Endodermal cell (in vitro differentiated cells): ENCODE results near the gene TRAF3. TPM values are rescaled to one million over a fixed set of nuclear protein-coding genes. Genes with fewer than 3 reads are reported as not detected.
A peak's percentile ranks its signal among the peaks of the same experiment; 100 is the strongest.

Experiments
- DNase-seq: peaks from one replicate; pipeline ENCODE4 v3.0.0-alpha.2; 2017
- H3K27ac ChIP-seq: 2 replicates; pipeline ENCODE4 v1.5.1; 2013; ENCODE audit warnings: mild to moderate bottlenecking, low read depth, low read length, moderate library complexity
- H3K27me3 ChIP-seq: 2 replicates; pipeline ENCODE4 v1.6.1; 2013; ENCODE audit warnings: mild to moderate bottlenecking, low read length, moderate library complexity; ENCODE audit not compliant: insufficient read depth, control insufficient read depth, poor library complexity, severe bottlenecking
- H3K36me3 ChIP-seq: 2 replicates; pipeline ENCODE4 v1.7.0; 2013; ENCODE audit warnings: mild to moderate bottlenecking, low read length, moderate library complexity; ENCODE audit not compliant: control insufficient read depth, insufficient read depth
- H3K4me1 ChIP-seq: one replicate; pipeline ENCODE4 v1.7.0; 2013; ENCODE audit warnings: low read length; ENCODE audit not compliant: control insufficient read depth, insufficient read depth
- H3K4me3 ChIP-seq: 2 replicates; pipeline ENCODE4 v1.5.1; 2013; ENCODE audit warnings: mild to moderate bottlenecking, low read length, moderate library complexity
- H3K9ac ChIP-seq: 2 replicates; pipeline ENCODE4 v1.6.1; 2013; ENCODE audit warnings: mild to moderate bottlenecking, low read length, moderate library complexity; ENCODE audit not compliant: poor library complexity, severe bottlenecking; ENCODE audit errors: extremely low read depth
- H3K9me3 ChIP-seq: 2 replicates; pipeline ENCODE4 v1.6.1; 2013; ENCODE audit warnings: mild to moderate bottlenecking, low read length, moderate library complexity; ENCODE audit not compliant: control insufficient read depth
- H3K27ac Mint-ChIP-seq: 2 replicates; pipeline ENCODE4 v1.8.0; 2020; ENCODE audit warnings: mixed read lengths
- H3K27me3 Mint-ChIP-seq: 2 replicates; pipeline ENCODE4 v1.8.0; 2021; ENCODE audit warnings: mild to moderate bottlenecking, mixed read lengths; ENCODE audit not compliant: insufficient read depth
- H3K36me3 Mint-ChIP-seq: 2 replicates; pipeline ENCODE4 v1.8.0; 2020; ENCODE audit warnings: low read depth, mixed read lengths
- H3K4me1 Mint-ChIP-seq: 2 replicates; pipeline ENCODE4 v1.8.0; 2020; ENCODE audit warnings: mixed read lengths
- H3K4me3 Mint-ChIP-seq: 2 replicates; pipeline ENCODE4 v1.8.0; 2020; ENCODE audit warnings: mild to moderate bottlenecking, moderate library complexity, mixed read lengths
- H3K9me3 Mint-ChIP-seq: 2 replicates; pipeline ENCODE4 v1.8.0; 2020; ENCODE audit warnings: mild to moderate bottlenecking, mixed read lengths
- CTCF ChIP-seq: fragments of 200-600 bp; sonication (generic); conservative IDR thresholded peaks from 2 replicates; pipeline ENCODE4 v1.5.0; 2021; ENCODE audit warnings: antibody characterized with exemption, mild to moderate bottlenecking
- WGBS, 2 experiments: methylation state at CpG; one replicate each; pipeline versions ENCODE4 v1.1.5 to v1.1.7; 2013; ENCODE audit warnings: missing lambda C conversion rate in 2 of 2, mixed read lengths in 1 of 2; ENCODE audit not compliant: insufficient coverage in 1 of 2, insufficient read length in 1 of 2; 5-methylcytosine and 5-hydroxymethylcytosine counted together
- total RNA-seq, 2 donors: library from RNA; stranded (reverse); fragmentation: NEBNext Ultra II Directional in 1 of 2; extraction: Animal tissue kit (Norgen Biotek cat#: 25700) in 1 of 2; gene quantifications; 2 replicates in 1 of 2; 3 replicates in 1 of 2; pipeline ENCODE4 v1.2.1, GENCODE V29; 2021

The TRAF3 gene
- total RNA-seq, 2 donors from 2014 or later = 16.7 to 23.8 TPM

- Mint-ChIP-seq H3K27ac (no peak overlapping the region), H3K4me3 (no peak overlapping the region), H3K4me1 (peaks cover 14% of the 10 kb centered on the region), H3K9me3 (no peaks in the 10 kb centered on the region), H3K27me3 (no peaks in the 10 kb centered on the region), H3K36me3 (no peaks in the 10 kb centered on the region)
- DNase-seq = no peak
- Histone ChIP-seq H3K4me1 (no peaks in the 10 kb centered on the region), H3K9me3 (no peaks in the 10 kb centered on the region), H3K36me3 (no peaks in the 10 kb centered on the region), H3K4me3 (no peak overlapping the region), H3K27me3 (no peaks in the 10 kb centered on the region), H3K9ac (no peak overlapping the region), H3K27ac (no peak overlapping the region)
- TF ChIP-seq CTCF = peak; percentile 43
- 94 to 96% methylated on average over 4 to 5 of the region's 5 CpGs for WGBS, 2 experiments
Observed at GRCh38 chr14:102805941-102806340, 28.7 kb downstream of the TRAF3 start.

GRCh38 chr14:102806447-102806846 lies 29.2 kb downstream of the TRAF3 start:
- no peaks in the 10 kb centered on the region for H3K9me3 Mint-ChIP-seq
- H3K36me3 Mint-ChIP-seq = no peaks in the 10 kb centered on the region
- H3K9me3 ChIP-seq = no peaks in the 10 kb centered on the region
- peaks cover 14% of the 10 kb centered on the region for H3K4me1 Mint-ChIP-seq
- H3K9ac ChIP-seq = no peak overlapping the region
- no peak for DNase-seq
- no peak overlapping the region for H3K27ac ChIP-seq
- TF ChIP-seq CTCF = no peak
- H3K4me3 Mint-ChIP-seq = no peak overlapping the region
- no peaks in the 10 kb centered on the region for H3K27me3 ChIP-seq
- no peak overlapping the region for H3K27ac Mint-ChIP-seq
- H3K36me3 ChIP-seq = no peaks in the 10 kb centered on the region
- no peaks in the 10 kb centered on the region for H3K4me1 ChIP-seq
- H3K27me3 Mint-ChIP-seq = no peaks in the 10 kb centered on the region
- WGBS, 2 experiments = 82 to 93% methylated on average over 3 to 4 of the region's 4 CpGs
- H3K4me3 ChIP-seq = no peak overlapping the region

- Mint-ChIP-seq H3K4me3 (no peak overlapping the region), H3K27me3 (no peaks in the 10 kb centered on the region), H3K4me1 (peaks cover 14% of the 10 kb centered on the region), H3K27ac (peak overlapping the region; percentile 9), H3K9me3 (no peaks in the 10 kb centered on the region), H3K36me3 (no peaks in the 10 kb centered on the region)
- WGBS, 2 experiments = 88 to 100% methylated on average over 2 to 4 of the region's 4 CpGs
- H3K9me3 ChIP-seq = no peaks in the 10 kb centered on the region
- H3K27me3 ChIP-seq = no peaks in the 10 kb centered on the region
- no peak overlapping the region for H3K9ac ChIP-seq
- no peak for TF ChIP-seq CTCF
- H3K27ac ChIP-seq = no peak overlapping the region
- H3K36me3 ChIP-seq = no peaks in the 10 kb centered on the region
- no peak for DNase-seq
- no peaks in the 10 kb centered on the region for H3K4me1 ChIP-seq
- H3K4me3 ChIP-seq = no peak overlapping the region
Observed at GRCh38 chr14:102807013-102807406, 29.8 kb downstream of the TRAF3 start.
